Natural killer cell treated with Interleukin-12 subunit alpha and Interleukin-12 subunit beta and Interleukin-15 and Interleukin-18, amount 100 ng/mL, for 72 hours (primary cell): ENCODE results near the gene ABLIM3. TPM values are rescaled to one million over a fixed set of nuclear protein-coding genes. Genes with fewer than 3 reads are reported as not detected.
"Not testable (repeated sequence)": the region's sequence is repeated elsewhere in the genome, so short reads cannot be mapped to it uniquely, and the experiment has no call there.

Experiments
- ATAC-seq, 2 donors: fragments of 150-1000 bp; cut with Tn5 transposase in 1 of 2; sonication (Bioruptor Pico), chemical (Tn5 transposase) in 1 of 2; 2 replicates each; pipeline ENCODE4 v1.10.0; 2021
- DNase-seq: peaks from one replicate; pipeline ENCODE4 v3.0.0; 2022; ENCODE audit warnings: low spot score
- H3K27ac Mint-ChIP-seq, 2 donors: 1 replicate in 1 of 2; 2 replicates in 1 of 2; pipeline ENCODE4 v1.8.0; 2022; ENCODE audit warnings: mixed read lengths in 2 of 2, mild to moderate bottlenecking in 1 of 2, moderate library complexity in 1 of 2
- H3K27me3 Mint-ChIP-seq, 2 donors: 1 replicate in 1 of 2; 2 replicates in 1 of 2; pipeline ENCODE4 v1.8.0; 2022; ENCODE audit warnings: mixed read lengths in 2 of 2
- H3K36me3 Mint-ChIP-seq: one replicate; pipeline ENCODE4 v1.8.0; 2022; ENCODE audit warnings: mixed read lengths
- H3K4me1 Mint-ChIP-seq, 2 donors: 1 replicate in 1 of 2; 2 replicates in 1 of 2; pipeline ENCODE4 v1.8.0; 2022; ENCODE audit warnings: low read depth in 2 of 2, mixed read lengths in 2 of 2, mild to moderate bottlenecking in 1 of 2
- H3K4me3 Mint-ChIP-seq: one replicate; pipeline ENCODE4 v1.8.0; 2022; ENCODE audit warnings: mixed read lengths
- H3K9me3 Mint-ChIP-seq: 2 replicates; pipeline ENCODE4 v1.8.0; 2022; ENCODE audit warnings: mixed read lengths
- total RNA-seq, 2 donors: library from RNA; stranded (reverse); gene quantifications; one replicate each; pipeline ENCODE4 v1.2.3, GENCODE V29; 2022

ABLIM3 gene
- total RNA-seq, 2 donors from 2014 or later = not detected

DNA sequence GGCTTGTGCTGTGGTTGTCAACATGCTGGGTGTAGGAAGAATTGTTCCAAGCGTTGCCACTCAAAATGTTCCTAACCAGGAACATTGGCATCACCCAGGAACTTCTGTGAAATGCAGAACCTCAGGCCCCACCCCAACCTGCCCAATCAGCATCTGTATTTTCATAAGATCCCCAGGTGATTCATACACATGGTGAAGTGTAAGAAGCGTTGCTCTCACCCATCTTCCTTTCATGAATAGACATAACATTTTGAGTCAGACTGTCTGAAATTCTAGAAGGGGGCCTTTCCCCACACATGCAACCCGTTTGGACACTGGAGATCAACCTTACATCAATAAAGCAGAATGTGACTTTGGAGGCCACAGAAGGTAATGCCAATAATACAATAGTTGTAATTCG lies 121.0 kb downstream of the ABLIM3 start:
- no peak for DNase-seq
- Mint-ChIP-seq H3K9me3 (no peaks in the 10 kb centered on the region), H3K27me3 (peaks cover 20 to 26% of the 10 kb centered on the region in 2 donors), H3K36me3 (no peaks in the 10 kb centered on the region), H3K4me1 (peaks cover 0 to 5% of the 10 kb centered on the region in 2 donors), H3K4me3 (no peak overlapping the region), H3K27ac (no peak overlapping the region)
- no peak for ATAC-seq

DNA sequence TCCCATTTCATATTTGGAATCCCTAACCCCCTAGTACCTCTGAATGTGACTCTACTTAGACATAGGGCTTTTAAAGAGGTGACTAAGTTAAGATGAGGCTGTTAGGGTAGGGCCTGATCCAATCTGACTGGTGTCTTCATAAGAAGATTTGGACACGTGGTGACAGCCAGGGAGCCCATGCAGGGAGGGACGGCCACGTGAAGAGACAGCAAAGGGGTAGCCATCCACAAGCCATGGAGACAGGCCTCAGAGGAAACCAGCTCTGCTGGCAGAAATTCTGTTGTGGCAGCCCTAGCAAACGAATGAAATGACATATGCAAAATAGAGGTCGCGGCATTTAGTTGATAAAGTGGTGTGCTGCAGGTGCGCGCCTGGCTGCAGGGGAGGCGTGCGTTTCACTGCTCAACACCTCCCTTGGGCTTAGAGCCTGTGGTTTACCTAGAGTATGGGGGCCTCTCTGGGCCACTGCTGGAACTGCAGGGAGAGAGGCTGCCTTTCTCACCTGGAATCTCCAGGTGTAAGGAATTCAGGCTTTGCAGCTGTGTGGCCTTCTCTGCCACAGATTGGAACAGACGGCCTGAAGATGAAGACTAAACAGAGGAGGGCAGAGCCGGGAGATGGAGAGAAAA lies 123.3 kb downstream of the ABLIM3 start:
- no peak overlapping the region for H3K4me3 Mint-ChIP-seq
- peaks cover 0 to 5% of the 10 kb centered on the region in 2 donors for H3K4me1 Mint-ChIP-seq
- H3K27ac Mint-ChIP-seq = no peak overlapping the region
- H3K9me3 Mint-ChIP-seq = no peaks in the 10 kb centered on the region
- ATAC-seq (no peak), DNase-seq (no peak)
- H3K36me3 Mint-ChIP-seq = no peaks in the 10 kb centered on the region
- peaks cover 21 to 22% of the 10 kb centered on the region in 2 donors for H3K27me3 Mint-ChIP-seq

DNA sequence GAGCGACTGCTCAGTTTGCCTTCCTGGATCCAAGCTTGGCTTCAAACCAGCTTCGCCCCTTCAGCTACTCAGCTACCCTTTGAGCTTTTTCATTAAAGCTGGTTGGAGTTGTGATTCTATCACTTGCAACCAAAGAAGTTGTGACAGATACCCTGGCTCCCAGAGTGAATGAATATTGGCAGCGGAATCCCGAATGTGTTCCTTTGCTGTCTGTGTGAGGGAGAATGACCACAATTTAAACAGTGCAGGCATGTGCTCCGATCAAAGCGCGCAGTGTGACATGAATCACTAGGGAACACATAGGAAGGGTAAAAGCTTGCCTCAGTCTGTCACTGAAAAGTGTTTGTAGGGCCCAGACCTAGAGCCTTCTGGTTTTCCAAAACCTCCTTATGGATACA lies 123.8 kb downstream of the ABLIM3 start:
- no peak overlapping the region for H3K27ac Mint-ChIP-seq
- no peaks in the 10 kb centered on the region for H3K36me3 Mint-ChIP-seq
- peaks cover 0 to 5% of the 10 kb centered on the region in 2 donors for H3K4me1 Mint-ChIP-seq
- no peaks in the 10 kb centered on the region for H3K9me3 Mint-ChIP-seq
- H3K4me3 Mint-ChIP-seq = no peak overlapping the region
- H3K27me3 Mint-ChIP-seq = peaks cover 15 to 16% of the 10 kb centered on the region in 2 donors
- no peak for ATAC-seq
- DNase-seq = no peak

DNA sequence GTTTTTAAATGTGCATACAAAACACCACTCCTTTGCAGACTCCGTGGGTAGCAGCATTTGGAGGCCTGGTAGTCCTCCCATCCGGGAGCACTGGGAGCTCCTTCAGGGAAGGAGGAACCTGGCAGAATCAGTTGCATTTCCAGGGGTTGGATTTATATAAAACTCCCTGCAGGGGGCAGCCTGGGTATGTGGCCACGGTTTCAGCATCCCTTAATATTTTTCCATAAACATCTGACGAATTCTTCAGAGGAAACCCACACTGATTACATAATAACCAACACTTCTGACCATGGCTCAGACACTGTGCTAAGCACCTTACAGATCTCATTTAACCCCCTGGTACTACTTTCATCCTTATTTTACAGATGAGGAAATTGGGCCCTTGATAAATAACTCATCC lies 124.3 kb downstream of the ABLIM3 start:
- no peak for DNase-seq
- Mint-ChIP-seq H3K4me1 (peaks cover 0 to 5% of the 10 kb centered on the region in 2 donors), H3K27me3 (peaks cover 10 to 14% of the 10 kb centered on the region in 2 donors), H3K27ac (no peak overlapping the region), H3K36me3 (no peaks in the 10 kb centered on the region), H3K4me3 (no peak overlapping the region), H3K9me3 (no peaks in the 10 kb centered on the region)
- ATAC-seq = no peak

DNA sequence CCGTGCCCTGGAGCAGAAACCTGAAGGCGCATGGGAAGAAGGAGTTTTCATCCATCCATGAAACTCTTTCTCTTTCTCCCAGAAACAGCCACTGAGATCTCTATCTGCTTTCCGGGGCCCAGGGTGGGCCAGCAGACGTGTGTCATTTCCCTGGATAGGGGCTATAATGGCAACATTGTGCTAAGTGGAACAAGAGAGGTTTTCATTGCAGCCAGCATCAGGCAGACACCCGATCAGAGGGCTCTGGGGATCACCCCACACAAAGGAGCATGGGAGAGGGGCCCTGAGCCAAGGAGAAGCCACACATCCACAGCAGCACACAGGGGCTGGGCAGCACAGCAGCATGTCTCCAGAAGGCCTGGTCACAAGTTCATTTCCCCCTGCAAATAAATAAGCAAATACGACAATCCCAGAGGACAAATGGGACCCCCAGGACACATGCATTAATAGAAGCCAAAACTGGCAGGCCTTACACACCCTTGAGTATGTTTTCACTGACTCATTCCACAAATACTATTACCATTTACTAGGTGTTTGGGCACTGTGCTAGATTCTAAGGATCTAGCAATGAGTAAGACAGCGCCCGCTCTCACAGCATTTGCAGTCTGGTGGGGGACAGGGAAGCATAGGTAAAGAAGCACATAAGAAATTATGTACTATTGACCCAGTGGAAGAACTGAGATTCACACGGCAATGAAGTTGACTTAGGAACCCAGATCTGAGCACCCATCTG lies 126.1 kb downstream of the ABLIM3 start:
- no peak overlapping the region for H3K27ac Mint-ChIP-seq
- peaks cover 20 to 23% of the 10 kb centered on the region in 2 donors for H3K27me3 Mint-ChIP-seq
- H3K9me3 Mint-ChIP-seq = no peaks in the 10 kb centered on the region
- DNase-seq (no peak), ATAC-seq (no peak)
- no peaks in the 10 kb centered on the region for H3K36me3 Mint-ChIP-seq
- H3K4me1 Mint-ChIP-seq = peaks cover 0 to 10% of the 10 kb centered on the region in 2 donors
- H3K4me3 Mint-ChIP-seq = no peak overlapping the region

DNA sequence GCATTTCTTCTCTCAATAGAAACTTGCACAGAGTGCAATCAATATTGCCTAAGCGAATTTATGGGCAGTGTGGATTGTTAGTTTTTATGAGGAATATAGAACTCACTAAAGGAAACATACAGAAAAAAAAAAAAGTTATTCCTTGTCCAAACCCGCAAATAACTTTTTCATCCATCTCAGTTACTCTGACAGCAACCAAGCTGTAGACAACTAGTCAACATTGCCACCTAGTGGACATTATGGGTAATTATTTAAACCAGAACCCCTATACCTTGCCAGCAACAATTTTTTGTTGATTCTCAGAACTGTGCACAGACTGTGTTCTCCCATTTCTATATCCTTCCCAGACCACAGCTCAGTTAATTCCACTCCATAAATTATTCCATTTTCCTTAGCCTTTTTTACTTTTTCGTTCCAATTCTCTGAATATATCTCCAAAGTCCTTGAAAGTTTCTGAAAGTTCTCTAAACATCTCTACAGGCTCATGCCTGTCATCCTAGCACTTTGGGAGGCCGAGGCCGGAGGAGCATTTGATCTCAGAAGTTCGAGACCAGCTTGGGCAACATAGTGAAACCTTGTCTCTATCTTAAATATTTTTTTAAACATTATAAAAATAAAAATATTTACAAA lies 127.8 kb downstream of the ABLIM3 start:
- H3K4me3 Mint-ChIP-seq = no peak overlapping the region
- peaks cover 0 to 11% of the 10 kb centered on the region in 2 donors for H3K4me1 Mint-ChIP-seq
- H3K27me3 Mint-ChIP-seq = peaks cover 20 to 37% of the 10 kb centered on the region in 2 donors
- no peaks in the 10 kb centered on the region for H3K36me3 Mint-ChIP-seq
- DNase-seq (no peak), ATAC-seq (peak; percentile 51 to 74)
- no peaks in the 10 kb centered on the region for H3K9me3 Mint-ChIP-seq
- no peak overlapping the region for H3K27ac Mint-ChIP-seq

DNA sequence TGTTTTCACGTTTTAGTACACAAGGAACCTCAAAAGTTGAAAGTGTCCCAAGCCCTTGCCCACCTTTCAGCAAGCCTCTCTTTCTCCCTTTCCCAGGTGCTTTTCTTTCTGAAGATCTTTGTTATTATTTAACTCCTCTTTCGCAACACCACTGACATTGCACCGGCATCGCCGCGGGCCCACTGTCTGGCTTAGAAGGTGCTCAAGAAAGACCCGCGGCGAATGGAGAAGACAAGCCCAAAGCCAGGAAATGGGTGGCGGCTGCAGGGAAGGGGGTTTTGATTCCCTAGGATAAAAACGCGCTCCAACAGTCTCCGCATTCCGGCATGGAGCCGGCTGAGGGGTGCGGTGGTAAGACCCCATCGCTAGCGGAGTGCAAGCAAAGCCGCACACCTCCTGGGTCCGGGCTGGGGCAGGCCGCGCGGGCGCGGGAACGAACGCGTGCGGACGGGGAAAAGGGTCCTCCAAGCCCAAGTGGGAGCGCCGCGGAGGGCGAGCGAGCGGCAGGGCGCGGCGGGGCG lies 130.0 kb downstream of the ABLIM3 start:
- Mint-ChIP-seq H3K36me3 (no peaks in the 10 kb centered on the region), H3K27ac (no peak overlapping the region), H3K4me3 (peak overlapping the region; percentile 53), H3K27me3 (peaks cover 22 to 44% of the 10 kb centered on the region in 2 donors), H3K9me3 (no peaks in the 10 kb centered on the region), H3K4me1 (peaks cover 0 to 6% of the 10 kb centered on the region in 2 donors)
- DNase-seq (no peak), ATAC-seq (no peak)

DNA sequence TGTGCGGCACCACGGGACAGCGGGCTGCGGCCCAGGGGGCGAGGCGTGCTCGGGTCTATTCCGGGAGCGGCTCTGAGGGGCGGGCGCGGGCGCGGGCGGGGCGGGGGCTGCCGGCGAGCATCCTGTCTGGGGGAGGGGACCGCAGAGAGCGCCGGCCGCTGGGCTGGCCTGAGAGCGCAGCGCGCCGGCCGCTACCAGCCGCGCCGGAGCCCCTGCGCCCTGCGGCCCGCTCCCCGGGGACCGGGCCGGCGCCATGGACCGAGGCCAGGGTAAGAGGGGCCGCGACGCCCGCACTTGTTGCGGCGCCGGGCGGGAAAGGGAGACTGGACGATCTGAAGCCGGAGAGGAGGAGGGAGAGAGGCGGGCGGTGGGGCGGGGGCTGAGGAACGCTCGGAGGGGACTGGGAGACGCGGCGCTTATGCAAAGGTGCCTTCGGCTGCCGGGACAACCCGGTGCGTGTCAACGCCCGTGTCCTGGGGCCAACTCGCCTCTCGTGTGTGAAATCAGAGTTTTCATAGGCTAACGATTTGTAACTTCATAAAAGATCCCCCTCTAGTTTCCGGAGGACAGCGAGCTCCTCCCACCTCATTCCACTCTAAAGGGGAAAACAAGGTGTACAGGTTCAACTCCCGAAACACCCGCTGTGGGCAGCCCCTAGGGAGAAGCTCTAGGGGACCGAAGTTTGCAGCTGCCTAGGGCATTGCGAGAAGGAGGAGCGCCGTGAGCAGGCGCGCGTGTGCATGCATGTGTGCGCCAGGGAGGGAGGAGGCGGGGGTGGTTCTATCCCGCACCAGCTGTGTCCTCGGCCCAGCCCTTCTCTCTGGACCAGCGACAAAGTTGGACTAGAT lies 130.6 kb downstream of the ABLIM3 start, which contains the start of gene AFAP1L1:
Gene AFAP1L1, plus strand, starts transcription at position 144 of the 848 bp plus-strand sequence. Its CDS starts 110 bp downstream, at position 254.
- Mint-ChIP-seq H3K36me3 (no peaks in the 10 kb centered on the region), H3K9me3 (no peaks in the 10 kb centered on the region), H3K27ac (no peak within 1 kb of the TSS), H3K4me3 (peak within 1 kb of the TSS; percentile 79), H3K4me1 (peaks cover 0 to 6% of the 10 kb centered on the region in 2 donors), H3K27me3 (peaks cover 22 to 49% of the 10 kb centered on the region in 2 donors)
- DNase-seq (no peak), ATAC-seq (peak; percentile 57 to 72)

DNA sequence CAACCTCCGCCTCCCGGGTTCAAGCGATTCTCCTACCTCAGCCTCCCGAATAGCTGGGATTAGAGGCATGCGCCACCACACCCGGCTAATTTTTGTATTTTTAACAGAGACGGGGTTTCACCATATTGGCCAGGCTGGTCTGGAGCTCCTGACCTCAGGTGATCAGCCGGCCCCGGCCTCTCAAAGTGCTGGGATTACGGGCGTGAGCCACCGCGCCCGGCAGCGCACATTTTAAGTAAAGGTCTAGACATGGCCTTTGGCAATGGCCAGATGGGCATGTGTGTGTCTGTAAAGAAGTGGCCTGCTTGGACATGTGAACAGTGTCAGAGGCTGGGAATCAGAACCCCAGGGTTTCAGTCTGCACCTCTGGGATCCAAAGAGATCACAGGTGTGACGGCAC lies 131.5 kb downstream of the ABLIM3 start:
- H3K4me3 Mint-ChIP-seq, DNase-seq, H3K27ac Mint-ChIP-seq, H3K36me3 Mint-ChIP-seq, H3K4me1 Mint-ChIP-seq, H3K9me3 Mint-ChIP-seq, ATAC-seq: not testable (repeated sequence)
- peaks cover 26 to 57% of the 10 kb centered on the region in 2 donors for H3K27me3 Mint-ChIP-seq

DNA sequence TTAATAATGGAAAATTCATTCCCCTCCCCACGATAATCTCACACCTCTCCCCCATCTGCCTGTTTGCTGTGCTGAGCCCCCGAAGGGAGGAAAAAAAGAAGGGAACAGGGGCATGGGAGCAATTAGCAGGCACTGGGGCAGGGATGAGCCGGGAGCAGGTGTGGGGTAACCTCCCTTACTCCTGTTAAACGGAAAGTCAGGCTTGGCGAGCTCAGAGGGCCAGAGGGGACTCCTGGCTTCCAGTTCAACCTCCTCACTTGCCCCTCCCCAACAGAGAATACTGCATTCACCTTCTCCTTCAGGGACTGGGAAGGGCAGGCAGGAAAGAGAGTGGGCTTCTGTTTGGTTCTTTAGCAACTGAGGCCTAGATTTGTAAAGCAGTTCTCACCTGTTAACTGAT lies 131.9 kb downstream of the ABLIM3 start:
- no peaks in the 10 kb centered on the region for H3K9me3 Mint-ChIP-seq
- DNase-seq = no peak
- peaks cover 30 to 62% of the 10 kb centered on the region in 2 donors for H3K27me3 Mint-ChIP-seq
- H3K4me1 Mint-ChIP-seq = peaks cover 0 to 6% of the 10 kb centered on the region in 2 donors
- no peaks in the 10 kb centered on the region for H3K36me3 Mint-ChIP-seq
- no peak overlapping the region for H3K4me3 Mint-ChIP-seq
- no peak overlapping the region for H3K27ac Mint-ChIP-seq
- no peak for ATAC-seq

DNA sequence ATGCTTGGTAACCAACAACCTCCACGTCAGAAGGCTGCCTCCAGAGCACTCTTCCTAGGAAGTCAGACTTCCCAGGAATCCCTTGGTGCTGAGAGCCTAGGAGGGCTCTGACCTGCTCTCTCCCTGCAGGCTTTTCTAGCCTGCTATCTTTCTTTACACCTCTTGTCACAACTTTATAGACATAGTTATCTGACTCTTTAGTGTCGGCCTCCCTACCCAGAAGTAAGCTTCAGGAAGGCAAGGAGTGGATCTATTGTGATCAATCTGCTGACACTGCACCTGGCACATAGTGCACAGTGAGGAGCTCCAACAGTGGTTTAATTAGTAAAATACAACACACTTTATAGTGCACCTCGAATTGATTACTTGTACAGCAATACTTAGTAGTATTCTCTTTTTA lies 132.7 kb downstream of the ABLIM3 start:
- H3K27me3 Mint-ChIP-seq = peaks cover 34 to 69% of the 10 kb centered on the region in 2 donors

DNA sequence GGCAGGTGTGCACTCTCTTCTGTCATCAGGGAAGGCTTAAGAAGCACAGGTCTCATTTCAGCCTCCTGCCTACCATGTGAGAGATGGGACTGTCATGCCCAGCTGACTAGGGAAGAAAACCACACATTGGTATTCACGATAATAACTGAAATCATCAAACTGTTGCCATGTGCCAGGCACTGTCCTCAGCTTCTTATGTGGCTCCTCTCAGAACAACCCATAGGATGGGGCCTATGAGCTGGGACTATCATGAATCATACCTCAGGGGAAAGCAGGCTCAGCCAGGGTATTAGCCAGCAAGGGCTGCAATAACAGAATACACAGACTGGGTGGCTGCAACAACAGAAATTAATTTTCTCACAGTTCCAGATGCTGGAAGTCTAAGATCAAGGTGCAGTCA lies 133.6 kb downstream of the ABLIM3 start:
- H3K27me3 Mint-ChIP-seq = peaks cover 31 to 76% of the 10 kb centered on the region in 2 donors
- ATAC-seq (no peak), DNase-seq (no peak)
- no peak overlapping the region for H3K4me3 Mint-ChIP-seq
- H3K36me3 Mint-ChIP-seq = no peaks in the 10 kb centered on the region
- H3K27ac Mint-ChIP-seq = no peak overlapping the region
- H3K9me3 Mint-ChIP-seq = no peaks in the 10 kb centered on the region
- H3K4me1 Mint-ChIP-seq = peaks cover 4 to 6% of the 10 kb centered on the region in 2 donors

More for the DNA sequence above, 132.7 kb downstream of the ABLIM3 start:
- Mint-ChIP-seq H3K4me1 (peaks cover 3 to 6% of the 10 kb centered on the region in 2 donors), H3K9me3 (no peaks in the 10 kb centered on the region), H3K27ac (no peak overlapping the region), H3K4me3 (no peak overlapping the region), H3K36me3 (no peaks in the 10 kb centered on the region)
- no peak for DNase-seq
- ATAC-seq = no peak

DNA sequence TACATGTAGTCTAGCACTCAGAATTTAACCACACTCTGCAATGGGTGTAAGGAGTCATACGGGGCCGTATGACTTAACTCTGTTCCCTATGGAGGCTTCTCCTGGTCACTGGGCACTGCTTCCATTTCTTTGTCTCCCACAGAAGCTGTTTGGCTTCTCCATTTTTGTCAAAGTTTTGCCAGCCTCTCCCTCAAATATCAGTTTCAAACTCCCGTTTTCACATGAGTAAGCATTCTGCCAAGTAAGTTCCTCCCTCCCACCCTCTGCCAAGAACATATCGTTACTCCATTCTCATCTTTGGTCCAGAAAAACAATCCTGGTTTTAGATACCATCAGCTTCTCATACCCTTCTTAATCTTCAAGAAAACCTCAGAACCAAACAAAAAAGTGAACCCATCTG lies 136.5 kb downstream of the ABLIM3 start:
- Mint-ChIP-seq H3K27me3 (peaks cover 23 to 64% of the 10 kb centered on the region in 2 donors), H3K4me3 (no peak overlapping the region), H3K9me3 (no peaks in the 10 kb centered on the region), H3K27ac (no peak overlapping the region), H3K36me3 (no peaks in the 10 kb centered on the region), H3K4me1 (peaks cover 0 to 4% of the 10 kb centered on the region in 2 donors)
- DNase-seq (no peak), ATAC-seq (no peak)
